HG03064 (cell line): Measurements from ENCODE around the gene RAB7B.
"Not testable (repeated sequence)": the region's sequence is repeated elsewhere in the genome, so short reads cannot be mapped to it uniquely, and the experiment has no call there.

Source experiments
- ATAC-seq: cut with Tn5 transposase; IDR thresholded peaks from one replicate; pipeline ENCODE4 v1.9.1; 2021; ENCODE audit warnings: low read depth; ENCODE audit not compliant: unreplicated experiment

The RAB7B gene

DNA sequence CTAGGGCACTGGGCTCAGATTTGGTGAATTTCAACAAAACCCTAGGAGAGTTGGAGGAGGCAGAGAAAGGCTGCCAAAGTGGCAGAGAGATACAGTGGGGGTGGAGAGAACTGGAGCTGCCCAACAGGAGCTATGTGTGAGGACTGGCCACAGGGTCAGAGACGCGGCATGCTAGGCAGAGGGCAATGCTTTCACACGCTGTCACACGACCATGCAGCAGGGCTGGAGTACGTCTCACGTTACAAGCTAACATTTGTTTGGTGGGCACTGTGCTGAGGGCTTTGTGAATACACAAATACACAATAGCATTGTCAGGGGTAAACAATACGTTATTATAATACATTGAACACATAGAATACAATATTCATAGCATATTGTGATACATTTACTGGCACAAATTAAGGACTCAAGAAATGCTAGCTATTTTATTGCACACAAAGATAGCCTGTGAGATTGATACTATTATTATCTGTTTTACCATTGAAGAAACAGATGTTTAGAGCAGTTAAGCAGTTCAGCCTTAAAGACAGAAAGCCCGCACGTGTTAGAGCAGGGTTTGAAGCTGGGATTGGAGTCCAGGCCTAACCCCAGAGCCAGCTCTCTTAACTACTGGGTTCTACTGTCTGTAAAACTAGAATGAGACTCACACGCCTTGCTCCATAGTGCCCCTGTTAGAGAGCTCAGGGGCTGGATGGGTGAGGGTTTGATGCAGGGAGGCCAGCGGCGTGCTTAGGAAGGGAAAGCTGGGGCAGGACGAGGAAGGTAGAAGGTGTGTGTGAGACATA, 4.5 kb downstream of the RAB7B start:
- no peak for ATAC-seq

DNA sequence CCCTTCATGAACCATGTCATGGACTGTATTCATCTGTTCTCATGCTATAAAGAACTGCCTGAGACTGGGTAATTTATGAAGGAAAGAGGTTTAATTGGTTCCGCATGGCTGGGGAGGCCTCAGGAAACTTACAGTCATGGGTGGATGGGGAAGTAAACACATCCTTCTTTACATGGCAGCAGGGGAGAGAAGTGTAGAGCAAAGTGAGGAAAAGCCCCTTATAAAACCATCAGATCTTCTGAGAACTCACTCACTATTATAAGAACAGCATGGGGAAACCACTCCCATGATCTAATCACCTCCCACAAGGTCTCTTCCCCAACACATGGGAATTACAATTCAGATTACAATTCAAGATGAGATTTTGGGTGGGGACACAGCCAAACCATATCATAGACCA, 6.6 kb downstream of the RAB7B start:
- not testable (repeated sequence) for ATAC-seq

DNA sequence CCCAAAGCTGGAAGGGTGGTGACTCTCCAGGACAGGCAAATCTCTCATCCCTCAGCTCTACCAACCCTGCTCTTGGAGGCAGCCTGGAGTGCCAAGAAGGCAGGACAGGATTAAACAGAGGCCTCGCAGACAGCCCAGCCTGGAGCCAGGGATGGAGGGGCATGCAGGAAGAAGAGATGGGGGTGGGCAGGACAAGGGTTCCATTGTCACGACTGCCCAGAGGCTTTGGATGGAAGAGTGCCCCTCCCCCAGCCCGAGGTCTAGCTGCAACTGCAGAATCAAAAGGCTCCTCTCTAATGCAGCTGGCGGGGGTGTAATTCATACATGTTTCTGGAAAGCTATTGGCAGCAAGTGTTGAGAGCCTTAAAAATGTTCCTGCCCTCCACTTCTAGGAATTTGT, 8.8 kb downstream of the RAB7B start:
- ATAC-seq: no peak

DNA sequence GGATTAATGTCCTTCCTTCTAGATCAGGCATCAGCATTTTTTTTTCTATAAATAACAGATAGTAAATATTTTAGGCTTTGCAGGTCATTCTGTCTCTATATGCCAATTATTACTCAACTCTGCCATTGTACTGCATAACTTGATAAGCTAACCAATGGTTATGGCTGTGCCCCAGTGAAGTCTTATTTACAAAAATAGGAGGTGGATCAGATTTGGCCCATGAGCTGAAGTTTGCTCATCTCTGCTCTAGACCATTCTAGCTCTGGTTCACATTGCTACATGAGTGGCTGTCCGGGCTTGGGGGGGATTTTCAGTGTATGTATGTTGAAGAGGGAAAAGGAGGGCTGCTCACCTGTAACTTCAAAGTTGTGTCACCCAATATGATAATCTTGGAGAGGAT, 10.1 kb downstream of the RAB7B start:
- no peak for ATAC-seq

DNA sequence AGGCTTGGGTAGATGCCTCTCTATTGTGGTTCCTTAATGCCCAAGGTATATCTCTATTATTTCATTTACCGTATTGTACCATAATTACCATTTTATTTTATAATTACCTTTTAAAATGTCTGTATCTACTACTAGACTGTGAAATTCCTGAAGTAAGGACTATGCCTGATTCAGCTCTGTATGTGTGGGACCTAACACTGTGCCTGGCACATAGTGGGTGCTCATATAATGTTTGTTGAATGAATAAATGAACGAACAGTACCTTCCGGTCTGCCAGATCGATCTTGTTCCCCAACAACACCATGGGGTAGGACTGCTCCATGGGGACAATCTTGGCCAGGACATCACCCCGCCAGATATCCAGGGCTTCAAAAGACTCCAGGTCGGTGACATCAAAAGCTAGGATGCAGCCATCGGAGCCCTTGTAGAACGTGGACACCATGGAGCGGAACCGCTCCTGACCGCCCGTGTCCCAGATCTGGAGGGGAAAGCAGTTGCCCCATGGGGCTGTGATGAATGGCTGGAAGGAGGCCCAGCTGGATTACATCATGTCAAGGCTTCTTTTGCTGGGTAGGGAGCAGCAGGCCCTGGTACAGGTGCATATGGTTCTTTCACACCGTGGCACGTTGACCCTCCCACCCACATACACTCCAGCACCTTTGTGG, 10.8 kb downstream of the RAB7B start:
- ATAC-seq: no peak

DNA sequence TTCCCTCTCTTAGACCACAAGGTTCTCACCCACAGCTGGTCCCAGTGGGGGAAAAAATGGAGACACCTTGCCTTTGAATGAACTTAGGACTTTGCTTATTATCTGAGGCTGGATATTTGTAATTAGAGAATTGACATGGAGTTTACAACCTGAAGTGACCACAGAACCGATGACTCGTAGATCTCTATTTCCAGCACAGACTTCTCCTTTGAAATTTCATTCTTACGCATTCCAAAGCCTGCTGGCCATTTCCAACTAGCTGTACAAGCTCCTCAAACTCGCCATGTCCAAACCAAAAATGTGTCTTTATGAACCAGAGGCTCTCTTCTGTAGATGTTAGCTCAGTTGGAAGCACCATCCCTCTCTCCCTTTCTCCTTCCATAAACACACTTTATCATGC, 12.0 kb downstream of the RAB7B start:
- ATAC-seq: no peak

DNA sequence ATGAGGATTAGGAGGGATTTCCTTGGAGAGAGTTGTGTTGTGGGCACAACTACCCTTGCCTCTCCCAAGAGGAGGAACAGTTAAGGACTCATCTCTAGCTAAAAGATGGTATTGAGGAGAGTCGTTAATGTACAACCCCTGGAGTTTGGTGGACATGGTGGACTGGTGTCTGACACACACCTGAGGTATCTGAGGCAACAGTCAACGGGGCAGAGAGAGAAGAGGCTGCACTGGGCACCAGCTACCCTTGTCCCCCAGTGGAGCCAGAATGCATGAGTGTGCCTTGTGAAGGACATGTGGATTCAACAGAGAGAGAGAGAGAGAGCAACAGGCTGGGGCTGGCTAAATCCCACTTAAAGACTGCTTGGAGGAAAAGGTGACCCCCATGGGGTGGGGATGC, 13.0 kb downstream of the RAB7B start:
- ATAC-seq: no peak

DNA sequence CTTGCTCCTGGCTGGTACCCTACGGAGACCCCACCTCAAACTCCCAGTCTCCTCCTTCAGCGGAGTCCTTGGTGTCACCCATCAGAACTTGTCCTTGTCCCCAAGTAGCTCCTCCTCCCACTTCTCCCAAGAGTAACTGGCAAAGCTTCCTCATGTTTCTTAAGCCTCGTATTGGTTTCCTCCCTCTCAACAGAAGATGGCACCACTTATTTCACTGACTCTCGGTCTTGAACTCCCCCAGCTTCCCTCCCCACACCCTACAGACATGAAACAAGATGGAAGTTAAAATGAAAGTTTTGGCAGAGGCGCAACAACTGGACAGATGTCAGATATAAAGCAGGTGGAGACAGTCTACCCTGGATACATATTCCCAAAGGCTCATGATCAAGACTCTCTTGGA, 13.4 kb downstream of the RAB7B start:
- no peak for ATAC-seq

DNA sequence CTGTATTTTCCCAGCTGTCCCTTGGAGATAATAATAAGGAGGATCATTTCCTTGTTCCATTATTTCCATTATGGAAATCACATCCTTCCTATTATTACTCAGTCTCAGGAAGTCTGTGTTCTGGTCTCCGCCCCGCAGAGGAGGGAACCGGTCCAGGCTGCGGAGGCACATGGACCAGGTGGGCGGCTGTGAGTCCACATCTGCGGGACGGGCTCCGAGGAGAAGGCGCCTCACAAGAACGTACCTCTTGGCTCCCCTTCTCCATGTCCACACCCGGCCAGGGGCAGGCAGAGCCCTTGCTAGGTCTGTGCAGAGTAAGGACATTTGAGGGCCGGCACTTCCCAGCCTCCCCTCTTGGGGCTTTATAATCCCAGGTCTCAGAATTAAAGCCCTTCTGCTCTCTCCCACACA, 14.6 kb downstream of the RAB7B start:
- ATAC-seq: no peak

DNA sequence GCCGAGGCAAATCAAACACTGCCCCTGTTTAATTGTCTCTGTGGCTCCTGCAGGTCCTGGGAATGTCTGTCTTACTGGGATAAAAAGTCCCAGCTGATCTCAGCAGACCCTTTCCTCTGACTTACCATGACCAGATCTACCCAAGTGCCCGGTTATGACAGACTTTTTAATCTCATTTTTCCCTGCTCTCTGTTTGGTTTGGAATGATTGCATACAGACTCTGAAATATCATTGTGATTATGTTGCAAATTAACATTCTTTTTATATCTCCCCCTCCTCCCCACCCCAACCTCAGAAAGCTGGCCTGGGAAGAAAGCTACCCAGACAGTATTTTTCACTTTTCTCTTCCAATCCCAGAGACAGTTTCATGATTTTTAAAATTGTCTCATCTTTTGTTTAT, 16.3 kb downstream of the RAB7B start:
- ATAC-seq: no peak

DNA sequence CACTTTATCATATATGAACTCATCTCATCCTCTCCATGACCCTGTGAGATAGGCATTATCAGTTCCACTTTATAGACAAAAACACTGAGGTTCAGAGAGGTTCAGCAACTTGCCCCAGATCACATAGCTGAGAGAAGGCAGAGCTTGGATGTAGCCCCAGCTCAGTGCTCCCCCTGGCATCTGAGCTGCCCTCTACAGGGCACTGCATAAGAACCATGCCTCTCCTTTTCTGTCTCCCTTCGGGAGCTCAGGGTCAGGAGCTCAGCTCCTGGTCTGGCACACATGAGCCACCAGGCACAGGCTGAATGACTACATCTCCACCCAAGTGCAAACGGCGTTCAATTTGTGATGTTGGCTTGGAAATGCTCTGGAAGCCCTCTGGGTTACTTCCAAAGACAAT, 16.9 kb downstream of the RAB7B start:
- no peak for ATAC-seq

DNA sequence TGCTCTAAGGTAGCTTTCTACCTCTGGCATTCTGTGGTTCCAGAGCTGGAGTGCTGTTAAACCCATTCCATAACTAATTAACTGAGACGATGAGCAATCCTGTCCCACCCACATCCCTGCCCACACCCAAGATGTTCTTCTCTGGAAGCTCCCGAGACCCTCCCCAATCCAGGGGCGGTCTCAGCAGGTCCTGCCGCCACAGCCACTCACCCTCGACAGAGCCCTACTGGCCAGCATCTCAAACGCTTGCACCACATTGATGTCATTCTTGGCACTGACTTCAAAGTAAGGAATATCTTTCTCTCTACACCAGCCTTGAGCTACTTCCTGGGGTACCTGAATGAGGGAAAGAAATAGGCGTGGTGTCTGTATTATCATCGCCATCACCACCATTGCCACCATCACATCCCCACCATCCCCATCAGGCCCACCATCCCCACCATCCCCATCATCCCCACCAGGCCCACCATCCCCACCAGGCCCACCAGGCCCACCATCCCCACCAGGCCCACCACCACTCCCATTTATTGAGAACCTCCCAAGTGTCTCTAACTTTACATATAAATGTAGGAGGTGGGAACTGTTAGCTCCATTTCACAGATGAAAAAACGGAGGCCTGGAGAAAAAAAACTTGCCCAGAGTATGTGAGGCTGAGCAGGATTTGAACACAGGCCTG, 17.7 kb downstream of the RAB7B start:
- no peak for ATAC-seq

DNA sequence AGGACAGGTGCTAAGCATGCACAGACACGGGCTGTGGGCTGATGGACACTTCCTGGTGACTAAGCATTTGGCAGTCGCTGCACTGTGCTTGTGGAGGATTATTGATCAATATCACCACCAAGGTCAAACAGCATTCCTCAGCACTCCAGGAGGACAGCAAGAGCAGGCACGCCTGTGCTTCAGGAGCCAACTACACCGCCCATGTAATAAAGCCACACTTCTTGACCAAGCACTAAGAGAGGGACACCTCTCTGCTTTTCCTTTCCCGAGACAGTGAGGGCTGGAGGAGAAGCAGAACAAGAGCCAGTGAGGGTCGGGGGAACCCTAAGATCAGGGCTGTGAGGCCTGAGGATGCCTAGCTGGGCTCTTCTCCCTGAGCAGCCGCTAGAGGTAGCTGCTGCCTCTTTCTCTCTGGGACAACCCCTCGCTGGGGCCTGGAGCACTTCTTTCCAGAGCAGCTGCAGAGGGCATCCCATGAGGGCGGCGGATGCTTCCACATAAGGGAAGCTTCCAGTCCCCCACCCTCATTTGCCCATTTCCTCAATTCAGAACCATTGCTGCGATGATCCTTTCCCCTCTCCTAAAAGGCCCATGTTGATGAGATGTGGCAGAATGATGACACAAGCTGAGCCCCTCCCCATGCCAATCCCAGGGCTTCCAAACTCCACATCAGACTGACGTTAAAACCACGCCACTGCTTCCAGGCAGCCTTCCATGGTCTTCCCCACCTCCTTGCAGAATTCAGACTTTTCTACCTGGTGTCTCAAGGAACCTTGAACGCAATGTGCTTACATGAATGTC, 19.1 kb downstream of the RAB7B start:
- no peak for ATAC-seq

DNA sequence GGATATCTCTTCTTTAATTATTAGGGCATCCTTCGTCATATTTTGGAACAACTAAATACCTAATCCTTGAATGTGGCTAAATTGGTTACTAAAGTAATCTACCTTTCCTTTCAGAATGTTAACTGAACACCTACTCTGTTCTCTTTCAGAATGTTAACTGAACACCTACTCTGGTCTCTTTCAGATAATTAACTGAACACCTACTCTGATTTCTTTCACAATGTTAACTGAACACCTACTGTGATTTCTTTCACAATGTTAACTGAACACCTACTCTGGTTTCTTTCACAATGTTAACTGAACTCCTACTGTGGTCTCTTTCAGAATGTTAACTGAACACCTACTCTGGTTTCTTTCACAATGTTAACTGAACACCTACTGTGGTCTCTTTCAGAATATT, 21.9 kb downstream of the RAB7B start:
- no peak for ATAC-seq

DNA sequence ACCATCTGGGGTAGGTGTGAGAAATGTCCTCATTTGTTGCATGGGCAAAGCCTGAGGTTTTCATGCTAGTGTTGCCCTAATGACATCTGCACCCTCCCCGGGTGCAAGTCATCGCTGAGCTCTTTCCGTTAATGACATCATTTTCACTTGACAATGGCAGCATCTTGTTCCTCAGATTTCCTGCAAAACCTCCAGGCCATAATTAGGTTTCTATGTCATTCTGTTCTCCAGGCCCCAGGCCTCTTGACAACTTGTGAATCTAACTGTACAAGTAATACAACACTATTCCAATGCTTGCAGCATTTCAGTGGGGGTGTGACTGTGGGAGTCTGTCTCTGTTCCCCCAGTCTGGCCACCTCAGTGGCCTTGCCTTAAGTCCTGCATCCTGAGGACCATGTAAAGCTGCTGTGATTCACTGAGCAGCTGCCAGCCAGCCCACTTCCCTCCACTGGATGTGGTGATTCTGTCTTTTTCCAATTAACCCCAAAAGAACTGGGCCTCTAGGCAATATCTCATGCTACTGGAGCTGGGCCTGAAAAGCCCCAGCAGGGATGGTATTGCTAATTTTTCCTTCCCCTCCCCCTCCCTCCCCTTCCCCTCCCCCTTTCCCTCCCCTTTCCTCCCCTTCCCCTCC, 22.8 kb downstream of the RAB7B start:
- no peak for ATAC-seq

DNA sequence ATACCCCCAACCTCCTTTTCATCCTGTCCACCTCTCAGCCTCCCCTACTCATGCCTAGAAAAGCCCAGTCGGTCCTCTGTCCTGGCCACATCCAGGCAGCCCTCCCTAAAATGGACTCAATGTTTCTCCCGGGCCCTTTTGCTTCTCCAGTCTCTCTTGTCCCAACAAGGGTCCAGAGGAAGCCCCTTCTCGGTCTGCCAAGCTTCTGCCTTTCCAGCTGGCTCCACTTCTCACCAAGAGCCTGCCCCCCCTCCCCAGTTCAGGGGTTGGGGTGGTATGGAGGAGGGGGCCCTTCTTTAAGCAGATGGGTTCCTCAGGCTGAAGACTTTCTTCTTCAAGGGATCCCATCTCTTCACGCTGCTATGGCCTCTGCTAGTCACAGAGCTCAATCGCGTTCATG, 23.9 kb downstream of the RAB7B start:
- ATAC-seq: no peak

DNA sequence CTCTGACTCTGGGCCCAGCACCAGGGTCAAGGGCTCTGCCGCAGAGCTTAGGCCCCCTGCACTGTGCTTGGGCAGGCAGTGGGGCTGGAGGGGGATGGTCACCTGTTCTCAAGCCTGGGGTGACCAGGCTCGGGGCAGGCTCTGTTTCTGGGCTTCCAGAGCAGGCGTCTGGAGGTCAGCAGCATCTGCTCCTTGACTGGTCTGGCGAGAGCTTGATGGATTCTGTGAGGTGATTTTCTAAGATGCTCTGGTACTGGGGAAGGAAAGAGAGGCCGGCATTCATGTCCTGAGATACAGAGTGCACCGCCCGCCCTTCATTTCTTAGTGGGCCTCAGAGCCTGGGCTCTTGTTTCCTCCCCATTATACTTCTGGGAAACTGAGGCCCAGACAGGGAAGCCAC, 24.5 kb downstream of the RAB7B start:
- no peak for ATAC-seq

DNA sequence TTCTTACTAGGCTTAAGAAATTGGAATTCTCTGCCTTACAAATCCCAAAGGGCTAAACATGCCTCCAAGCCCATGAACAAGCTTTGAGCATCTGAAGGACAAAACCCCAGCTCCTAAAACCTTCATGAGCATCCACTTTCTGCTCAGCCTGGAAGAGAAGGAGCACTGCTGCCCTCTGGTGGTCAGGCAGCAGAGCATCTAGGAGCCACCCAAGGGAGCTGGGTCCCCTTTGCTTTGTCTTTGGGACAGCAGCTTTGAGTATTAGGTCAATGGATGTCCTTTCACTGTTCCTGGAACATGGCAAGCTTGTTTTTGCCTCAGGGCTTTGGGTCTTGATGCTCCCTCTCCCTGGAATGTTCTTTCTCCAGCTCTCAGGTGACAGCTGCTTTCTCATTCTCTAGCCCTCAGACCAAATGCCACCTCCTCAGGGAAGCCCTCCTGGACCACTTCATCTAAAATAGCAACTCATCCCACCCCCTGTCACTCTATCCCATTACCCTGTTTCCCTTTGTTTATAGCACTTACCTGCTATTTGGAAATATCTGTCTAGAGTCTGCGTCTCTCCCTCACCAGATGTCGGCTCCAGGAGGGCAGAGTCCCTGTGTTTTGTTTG, 25.7 kb downstream of the RAB7B start:
- ATAC-seq: no peak

DNA sequence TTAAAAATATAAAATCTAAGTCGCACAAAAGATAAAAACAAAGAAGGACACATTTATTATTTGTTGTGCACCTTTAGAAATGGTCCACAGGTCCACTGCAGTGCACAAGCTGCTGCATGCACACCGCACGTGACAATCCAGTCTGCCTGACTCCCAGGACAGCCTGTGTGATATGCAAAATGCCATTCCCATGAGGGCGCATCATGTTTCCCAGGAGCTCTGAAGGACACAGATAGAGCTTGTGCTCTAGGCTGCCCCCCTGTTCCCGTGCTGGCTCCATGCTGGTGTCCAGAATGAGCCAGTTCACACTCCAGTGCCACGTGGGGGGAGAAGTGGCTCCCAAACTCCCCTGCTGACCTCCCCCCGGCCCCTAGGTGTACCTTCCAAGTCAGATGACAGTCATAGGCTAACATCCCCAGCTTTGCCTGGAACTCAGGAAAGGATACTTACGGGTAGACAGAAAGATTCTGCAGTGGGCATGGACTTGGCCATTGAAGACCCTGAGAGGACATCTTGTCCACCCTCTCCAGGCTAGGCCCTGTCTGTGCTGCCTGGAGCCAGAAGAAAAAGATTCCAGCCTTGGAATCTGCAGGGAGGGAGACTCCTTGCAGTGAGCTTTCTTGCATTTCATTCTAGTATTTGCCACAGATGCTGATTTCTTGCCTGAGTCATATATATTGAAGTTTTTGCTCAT, 26.3 kb downstream of the RAB7B start:
- no peak for ATAC-seq

DNA sequence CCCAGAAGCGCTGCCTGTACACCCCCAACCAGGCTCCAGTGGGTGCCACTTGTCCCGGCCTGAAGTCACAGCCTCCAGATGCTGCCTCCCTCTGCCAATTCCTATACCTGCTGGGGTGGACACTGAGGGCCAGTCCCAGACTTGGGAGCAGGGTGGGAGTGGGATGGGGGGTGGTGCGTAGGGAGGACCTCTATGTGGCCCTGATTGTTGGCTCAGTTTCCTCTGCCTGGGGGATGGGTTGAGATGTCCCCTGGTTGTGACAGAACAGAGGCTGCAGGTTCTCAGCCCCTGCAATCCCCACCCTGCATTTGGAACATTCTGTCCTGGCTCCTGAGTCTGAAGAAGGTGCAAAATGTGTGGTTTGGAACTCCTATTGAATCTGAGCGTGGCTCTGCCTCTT, 27.2 kb downstream of the RAB7B start:
- no peak for ATAC-seq
